Activated naive CD4-positive, alpha-beta T cell treated with anti-CD3 and anti-CD28 coated beads, Interleukin-2, amount 50 U/mL, for 72 hours (primary cell): ENCODE measurements around the gene LMX1A. TPM values are rescaled to one million over a fixed set of nuclear protein-coding genes. Genes with fewer than 3 reads are reported as not detected.

Source experiments
- ATAC-seq, 2 donors: fragments of 150-1000 bp; cut with Tn5 transposase; 2 replicates each; pipeline ENCODE4 v1.10.0; 2021; ENCODE audit warnings: mild to moderate bottlenecking in 2 of 2, moderate library complexity in 2 of 2
- DNase-seq, 2 donors: peaks; one replicate each; pipeline ENCODE4 v3.0.0; 2021 to 2022; ENCODE audit warnings: low spot score in 2 of 2
- H3K27ac Mint-ChIP-seq, 2 donors: one replicate each; pipeline ENCODE4 v1.8.0; 2022; ENCODE audit warnings: mild to moderate bottlenecking in 2 of 2, mixed read lengths in 2 of 2
- H3K36me3 Mint-ChIP-seq, 2 donors: one replicate each; pipeline ENCODE4 v1.8.0; 2022; ENCODE audit warnings: mixed read lengths in 2 of 2
- H3K9me3 Mint-ChIP-seq, 2 donors: one replicate each; pipeline ENCODE4 v1.8.0; 2022; ENCODE audit warnings: mixed read lengths in 2 of 2
- total RNA-seq, 2 donors: library from RNA; stranded (reverse); gene quantifications; one replicate each; pipeline ENCODE4 v1.2.3, GENCODE V29; 2022

The LMX1A gene
- not detected for total RNA-seq

GRCh38 chr1:165355977-165356811 lies at the start of gene LMX1A:
Gene LMX1A (minus strand): TSS chr1:165356715. CDS start chr1:165355559, 1,156 bp downstream.
- no peaks in the 10 kb centered on the region for H3K9me3 Mint-ChIP-seq
- H3K27ac Mint-ChIP-seq, result no peak within 1 kb of the TSS
- H3K36me3 Mint-ChIP-seq, result no peaks in the 10 kb centered on the region
- DNase-seq (no peak), ATAC-seq (no peak)

GRCh38 chr1:165403835-165404482 lies 47.4 kb upstream of the LMX1A start:
- H3K36me3 Mint-ChIP-seq, result no peaks in the 10 kb centered on the region
- DNase-seq (peak in 1 of 2 donors; percentile 36), ATAC-seq (peak; percentile 29 to 75)
- no peak overlapping the region for H3K27ac Mint-ChIP-seq
- H3K9me3 Mint-ChIP-seq, result no peaks in the 10 kb centered on the region

GRCh38 chr1:165402517-165403111 lies 46.1 kb upstream of the LMX1A start:
- no peak overlapping the region for H3K27ac Mint-ChIP-seq
- H3K36me3 Mint-ChIP-seq, result no peaks in the 10 kb centered on the region
- no peak for ATAC-seq
- no peak for DNase-seq
- H3K9me3 Mint-ChIP-seq, result no peaks in the 10 kb centered on the region

GRCh38 chr1:165397944-165398343 lies 41.4 kb upstream of the LMX1A start:
- Mint-ChIP-seq H3K36me3 (no peaks in the 10 kb centered on the region), H3K9me3 (no peaks in the 10 kb centered on the region), H3K27ac (no peak overlapping the region)
- ATAC-seq (peak; percentile 40 to 70), DNase-seq (no peak)

GRCh38 chr1:165395901-165396300 lies 39.4 kb upstream of the LMX1A start:
- ATAC-seq, result no peak
- Mint-ChIP-seq H3K9me3 (no peaks in the 10 kb centered on the region), H3K36me3 (no peaks in the 10 kb centered on the region), H3K27ac (no peak overlapping the region)
- DNase-seq, result no peak

GRCh38 chr1:165395478-165395877 lies 39.0 kb upstream of the LMX1A start:
- no peaks in the 10 kb centered on the region for H3K36me3 Mint-ChIP-seq
- no peak overlapping the region for H3K27ac Mint-ChIP-seq
- ATAC-seq (no peak), DNase-seq (no peak)
- no peaks in the 10 kb centered on the region for H3K9me3 Mint-ChIP-seq

- H3K27ac Mint-ChIP-seq, result peak overlapping the region; percentile 74 to 83
- DNase-seq (peak; percentile 78 to 87), ATAC-seq (peak; percentile 95 to 99)
- H3K36me3 Mint-ChIP-seq, result no peaks in the 10 kb centered on the region
- H3K9me3 Mint-ChIP-seq, result no peaks in the 10 kb centered on the region
Observed at GRCh38 chr1:165392634-165393571, 36.4 kb upstream of the LMX1A start.

GRCh38 chr1:165389609-165390008 lies 33.1 kb upstream of the LMX1A start:
- DNase-seq (no peak), ATAC-seq (peak in 1 of 2 donors; percentile 63)
- no peak overlapping the region for H3K27ac Mint-ChIP-seq
- no peaks in the 10 kb centered on the region for H3K9me3 Mint-ChIP-seq
- no peaks in the 10 kb centered on the region for H3K36me3 Mint-ChIP-seq

GRCh38 chr1:165387961-165388360 lies 31.4 kb upstream of the LMX1A start:
- no peaks in the 10 kb centered on the region for H3K9me3 Mint-ChIP-seq
- H3K27ac Mint-ChIP-seq, result no peak overlapping the region
- H3K36me3 Mint-ChIP-seq, result no peaks in the 10 kb centered on the region
- ATAC-seq (no peak), DNase-seq (no peak)

- no peaks in the 10 kb centered on the region for H3K9me3 Mint-ChIP-seq
- no peak for ATAC-seq
Observed at GRCh38 chr1:165387505-165387904, 31.0 kb upstream of the LMX1A start.

GRCh38 chr1:165383599-165384405 lies 27.3 kb upstream of the LMX1A start:
- ATAC-seq, result no peak

More at GRCh38 chr1:165387505-165387904, 31.0 kb upstream of the LMX1A start:
- DNase-seq, result no peak
- Mint-ChIP-seq H3K27ac (no peak overlapping the region), H3K36me3 (no peaks in the 10 kb centered on the region)

GRCh38 chr1:165383067-165383466 lies 26.6 kb upstream of the LMX1A start:
- Mint-ChIP-seq H3K36me3 (no peaks in the 10 kb centered on the region), H3K27ac (no peak overlapping the region), H3K9me3 (no peaks in the 10 kb centered on the region)
- DNase-seq (no peak), ATAC-seq (no peak)

More at GRCh38 chr1:165383599-165384405, 27.3 kb upstream of the LMX1A start:
- DNase-seq, result no peak
- Mint-ChIP-seq H3K9me3 (no peaks in the 10 kb centered on the region), H3K27ac (no peak overlapping the region), H3K36me3 (no peaks in the 10 kb centered on the region)

GRCh38 chr1:165381745-165382505 lies 25.4 kb upstream of the LMX1A start:
- peak in 1 of 2 donors; percentile 49 for ATAC-seq
- H3K9me3 Mint-ChIP-seq, result no peaks in the 10 kb centered on the region
- DNase-seq, result no peak

GRCh38 chr1:165376811-165377311 lies 20.3 kb upstream of the LMX1A start:
- ATAC-seq (peak in 1 of 2 donors; percentile 8), DNase-seq (no peak)
- no peak overlapping the region for H3K27ac Mint-ChIP-seq
- no peaks in the 10 kb centered on the region for H3K36me3 Mint-ChIP-seq
- H3K9me3 Mint-ChIP-seq, result no peaks in the 10 kb centered on the region

More at GRCh38 chr1:165381745-165382505, 25.4 kb upstream of the LMX1A start:
- H3K27ac Mint-ChIP-seq, result no peak overlapping the region
- no peaks in the 10 kb centered on the region for H3K36me3 Mint-ChIP-seq
